ENCODE data around the gene KRT13. TPM values are rescaled to one million over a fixed set of nuclear protein-coding genes. Genes with fewer than 3 reads are reported as not detected.

Gene KRT13
- total RNA-seq, 1 donor from 2014 or later = not detected

- intact Hi-C loops (cut with DNase I) = no loop called here
- DNase-seq = no peak
- no peak for ATAC-seq (ENCODE audit: poor library complexity)
Measured at GRCh38 chr17:41505809-41506767, 676 bp upstream of the KRT13 start.

DNA sequence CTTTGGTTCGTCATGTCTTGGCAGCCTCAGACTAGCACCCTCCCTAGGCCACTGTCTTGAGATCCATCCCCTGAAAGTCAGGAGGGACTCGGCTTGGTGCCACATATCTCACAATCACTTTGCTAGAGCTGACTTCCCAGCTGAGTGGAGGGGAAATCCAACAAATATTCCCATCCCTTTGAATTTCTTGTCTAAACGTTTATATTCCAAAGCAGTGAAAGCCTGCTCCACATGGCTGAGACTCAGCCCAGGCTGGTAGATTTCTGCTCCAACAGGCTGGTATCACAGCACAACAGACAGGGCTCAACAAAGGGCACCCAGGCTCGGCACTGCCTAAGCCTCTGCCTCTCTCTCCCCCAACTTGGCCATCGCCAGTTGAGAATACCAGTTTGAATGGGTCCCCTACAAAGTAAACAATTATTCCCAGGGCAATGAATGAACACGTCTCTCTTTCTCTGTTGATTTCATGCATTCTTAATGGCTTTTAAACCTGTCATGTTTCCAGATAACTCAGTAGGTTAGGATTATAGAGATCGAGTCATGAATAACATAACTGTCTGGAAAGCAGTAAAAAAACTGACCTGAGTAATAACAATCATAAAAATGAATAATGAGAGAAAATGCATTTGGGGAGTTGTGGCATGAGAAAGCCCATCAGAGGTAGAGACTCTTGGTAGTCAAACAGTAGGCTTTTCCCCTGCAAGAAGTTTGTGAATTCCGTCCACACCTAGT is 1.0 kb downstream of the KRT13 start:
- ATAC-seq (ENCODE audit: poor library complexity) = no peak
- intact Hi-C loops (cut with DNase I) = no loop called here
- no peak for DNase-seq

GRCh38 chr17:41503202-41503601 is 2.2 kb downstream of the KRT13 start:
- no peak for DNase-seq
- intact Hi-C loops (cut with DNase I) = no loop called here
- ATAC-seq (ENCODE audit: poor library complexity) = no peak

DNA sequence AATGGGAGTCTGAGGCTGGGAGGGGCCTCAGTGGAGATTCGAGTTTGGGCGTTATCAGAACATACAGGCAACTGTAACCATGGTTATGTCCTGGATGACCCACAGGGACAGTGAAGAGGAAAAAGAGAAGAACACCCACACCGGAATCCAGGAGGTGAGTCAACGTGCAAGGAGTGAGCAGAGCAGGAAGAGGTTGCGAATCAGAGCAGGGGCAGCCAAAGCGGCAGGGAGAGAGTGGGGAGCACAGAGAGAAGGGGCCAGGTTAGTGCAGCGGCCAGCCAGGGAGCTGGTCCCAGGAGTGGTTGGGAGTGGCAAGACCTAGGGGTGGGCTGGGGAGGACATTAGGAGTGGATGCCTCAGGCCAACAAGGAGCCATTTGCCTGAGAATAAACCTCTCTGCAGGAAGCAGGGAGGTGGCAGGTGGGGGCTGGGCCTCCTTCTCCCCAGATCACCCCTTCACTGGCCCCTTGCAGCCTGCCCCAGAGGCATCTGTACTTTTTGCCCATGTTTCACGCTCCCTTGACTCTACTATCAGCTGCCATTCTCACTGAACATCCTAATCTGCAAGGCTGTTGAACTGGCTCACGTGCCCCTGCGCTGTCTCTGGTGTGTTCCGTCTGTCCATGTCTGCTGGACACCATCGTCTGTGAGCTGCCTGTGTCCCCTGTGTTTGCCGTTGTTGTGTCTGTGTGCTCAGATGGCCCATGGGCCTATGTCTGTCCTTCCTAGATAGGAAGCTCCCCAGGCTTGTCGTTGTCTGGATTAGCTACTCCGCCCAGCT is 5.1 kb downstream of the KRT13 start:
- intact Hi-C loops (cut with DNase I) = no loop called here
- DNase-seq (no peak), ATAC-seq (ENCODE audit: poor library complexity) (no peak)

- intact Hi-C loops (cut with DNase I) = no loop called here
- DNase-seq = no peak
- no peak for ATAC-seq (ENCODE audit: poor library complexity)
Measured at GRCh38 chr17:41499714-41500113, 5.7 kb downstream of the KRT13 start.

GRCh38 chr17:41498276-41498675 is 7.1 kb downstream of the KRT13 start:
- ATAC-seq (ENCODE audit: poor library complexity) (peak; percentile 48), DNase-seq (no peak)
- intact Hi-C loops (cut with DNase I) = no loop called here

GRCh38 chr17:41496803-41497484 is 8.5 kb downstream of the KRT13 start:
- peak; percentile 79 for DNase-seq
- intact Hi-C loops (cut with DNase I) = no loop called here
- peak; percentile 87 for ATAC-seq (ENCODE audit: poor library complexity)

- ATAC-seq (ENCODE audit: poor library complexity) (no peak), DNase-seq (no peak)
- intact Hi-C loops (cut with DNase I) = no loop called here
Measured at GRCh38 chr17:41494524-41494923, 10.9 kb downstream of the KRT13 start.

DNA sequence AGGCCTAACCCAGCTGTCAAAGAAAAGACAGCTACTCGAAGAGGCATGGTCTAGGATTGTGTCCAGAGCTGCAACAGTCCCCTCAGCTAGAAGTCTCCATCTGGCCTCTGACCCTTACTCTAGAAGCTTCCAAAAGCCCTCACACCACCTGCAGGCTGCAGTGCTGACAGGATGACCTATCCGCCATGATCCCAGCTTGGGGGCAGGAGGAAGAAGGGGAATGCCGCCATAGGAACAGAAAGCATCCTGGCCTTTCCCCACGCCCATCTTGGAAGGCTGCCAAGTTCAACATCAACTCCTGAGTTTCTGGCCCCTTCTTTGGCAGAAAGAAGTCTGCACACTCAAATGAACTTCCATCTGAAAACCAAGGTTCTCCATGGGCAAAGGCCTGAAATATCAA is 12.6 kb downstream of the KRT13 start:
- ATAC-seq (ENCODE audit: poor library complexity) (no peak), DNase-seq (no peak)
- intact Hi-C loops (cut with DNase I) = no loop called here

DNA sequence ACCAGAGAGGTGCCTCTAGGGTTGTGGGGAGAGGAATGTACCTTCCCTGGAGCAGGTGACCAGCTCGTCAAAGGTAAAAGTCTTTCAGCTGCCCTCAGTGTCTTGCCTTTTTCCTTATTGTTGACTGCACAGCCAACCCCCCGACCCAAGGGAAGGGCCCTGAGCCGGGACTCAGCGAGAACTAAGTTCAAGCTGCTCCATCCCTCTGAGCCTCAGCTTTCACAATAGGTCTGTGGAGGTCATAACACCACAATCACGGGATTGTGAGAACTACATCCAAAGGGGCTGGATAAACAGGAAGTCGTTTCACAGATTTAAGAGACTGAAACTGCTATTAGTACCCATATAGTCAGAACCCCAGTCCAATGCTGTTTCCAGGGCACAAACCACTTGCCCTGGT is 13.1 kb downstream of the KRT13 start:
- ATAC-seq (ENCODE audit: poor library complexity) (peak; percentile 16), DNase-seq (no peak)
- intact Hi-C loops (cut with DNase I) = no loop called here

DNA sequence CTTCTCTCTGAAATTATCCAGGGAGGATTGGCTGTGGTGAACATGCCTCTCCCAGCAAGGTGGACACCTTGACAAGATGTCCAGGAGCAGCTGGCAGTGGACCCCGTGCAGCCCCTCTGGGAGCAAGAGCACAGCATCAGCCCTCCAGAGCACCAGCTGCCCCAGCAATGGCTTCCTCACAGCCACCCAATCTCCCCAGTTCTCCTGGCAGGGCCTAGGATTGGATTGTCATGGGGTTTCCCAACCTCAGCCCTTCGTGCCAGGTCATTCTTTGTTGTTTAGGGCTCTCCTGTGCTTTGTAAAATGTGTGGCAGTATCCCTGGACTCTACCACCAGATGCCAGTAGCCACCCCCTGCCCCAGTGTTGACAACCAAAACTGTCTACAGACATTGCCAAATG is 13.9 kb downstream of the KRT13 start:
- no peak for DNase-seq
- intact Hi-C loops (cut with DNase I) = no loop called here
- ATAC-seq (ENCODE audit: poor library complexity) = no peak

- intact Hi-C loops (cut with DNase I) = no loop called here
- no peak for DNase-seq
- no peak for ATAC-seq (ENCODE audit: poor library complexity)
Measured at GRCh38 chr17:41490000-41490990, 15.1 kb downstream of the KRT13 start.

DNA sequence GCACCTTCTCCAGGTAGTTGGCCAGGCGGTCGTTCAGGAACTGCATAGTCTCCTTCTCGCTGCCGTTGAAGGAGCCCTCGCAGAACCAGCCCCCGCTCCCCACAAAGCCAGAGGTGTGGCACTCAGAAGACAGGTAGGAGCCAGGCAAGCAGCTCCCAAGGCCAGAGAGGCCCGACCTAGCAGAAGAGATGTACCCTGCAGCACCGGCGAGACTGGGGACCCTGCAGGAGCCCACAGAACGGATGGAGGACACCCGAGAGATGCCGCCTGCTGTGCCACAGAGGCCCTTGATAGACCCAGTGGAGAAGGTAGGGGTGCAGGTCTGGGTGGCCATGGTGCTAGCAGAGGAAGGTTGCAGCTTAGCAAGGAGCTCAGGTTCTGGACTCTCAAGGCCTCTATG is 15.9 kb downstream of the KRT13 start, which contains the start of gene KRT36:
Gene KRT36 (minus strand): TSS at position 380 of the 400 bp plus-strand sequence. CDS start 46 bp downstream, at position 334.
- intact Hi-C loops (cut with DNase I) = no loop called here
- no peak for DNase-seq
- no peak for ATAC-seq (ENCODE audit: poor library complexity)

GRCh38 chr17:41486809-41487530 is 18.4 kb downstream of the KRT13 start:
- intact Hi-C loops (cut with DNase I) = no loop called here
- DNase-seq (peak; percentile 59), ATAC-seq (ENCODE audit: poor library complexity) (no peak)

- DNase-seq = no peak
- intact Hi-C loops (cut with DNase I) = no loop called here
- ATAC-seq (ENCODE audit: poor library complexity) = no peak
Measured at GRCh38 chr17:41486316-41486715, 19.1 kb downstream of the KRT13 start.

GRCh38 chr17:41484920-41485904 is 20.2 kb downstream of the KRT13 start:
- intact Hi-C loops (cut with DNase I) = no loop called here
- DNase-seq (no peak), ATAC-seq (ENCODE audit: poor library complexity) (peak; percentile 46)
